Skeletal muscle satellite cell (primary cell): ENCODE data around the gene PRSS2. TPM values are rescaled to one million over a fixed set of nuclear protein-coding genes. Genes with fewer than 3 reads are reported as not detected.

Experiments used
- H3K27me3 ChIP-seq: 2 replicates; pipeline ENCODE4 v1.7.0; 2013; ENCODE audit warnings: low read length; ENCODE audit not compliant: control insufficient read depth, insufficient read depth
- H3K36me3 ChIP-seq: 2 replicates; pipeline ENCODE4 v1.7.0; 2013; ENCODE audit warnings: mild to moderate bottlenecking, control low read depth, low read length; ENCODE audit not compliant: insufficient read depth
- H3K4me1 ChIP-seq: 2 replicates; pipeline ENCODE4 v1.7.0; 2013; ENCODE audit warnings: low read length; ENCODE audit not compliant: control insufficient read depth, insufficient read depth
- H3K4me2 ChIP-seq: 2 replicates; pipeline ENCODE4 v1.7.0; 2013; ENCODE audit warnings: mild to moderate bottlenecking, low read length
- H3K4me3 ChIP-seq: 2 replicates; pipeline ENCODE4 v1.7.0; 2013; ENCODE audit warnings: low read length
- H3K9ac ChIP-seq: 2 replicates; pipeline ENCODE4 v1.7.0; 2013; ENCODE audit warnings: mild to moderate bottlenecking, low read depth, low read length, moderate library complexity
- H3K9me3 ChIP-seq: replicated peaks from 2 replicates; pipeline ENCODE4 v1.7.0; 2013; ENCODE audit warnings: mild to moderate bottlenecking, control low read depth, low read length
- small RNA-seq: library from RNA; depleted of rRNA; stranded (forward); fragments of <200 nt; gene quantifications from one replicate; pipeline ENCODE3, GENCODE V24; 2012

The PRSS2 gene

DNA sequence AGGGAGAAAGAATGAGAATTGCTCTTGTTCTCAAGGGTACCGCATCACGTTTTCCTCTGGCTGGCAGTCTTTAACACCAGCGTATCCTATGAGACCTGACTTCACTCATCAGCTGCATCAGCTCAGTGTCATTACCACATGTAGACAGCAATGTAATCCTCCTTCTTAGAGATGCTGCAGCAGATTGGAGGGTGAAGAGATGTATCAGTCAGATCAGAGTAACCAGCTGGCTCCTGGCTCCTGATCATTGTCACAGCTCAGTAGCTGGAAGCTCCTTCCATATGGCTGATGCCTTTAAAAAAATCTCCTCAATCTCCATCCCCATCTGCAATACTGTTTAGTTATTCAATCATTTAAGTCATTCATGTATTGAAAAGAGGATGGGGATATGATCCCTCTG, 44.4 kb downstream of the PRSS2 start:
- Histone ChIP-seq H3K4me1 (peaks cover 14% of the 10 kb centered on the region), H3K4me2 (no peak overlapping the region), H3K9ac (no peak overlapping the region)

DNA sequence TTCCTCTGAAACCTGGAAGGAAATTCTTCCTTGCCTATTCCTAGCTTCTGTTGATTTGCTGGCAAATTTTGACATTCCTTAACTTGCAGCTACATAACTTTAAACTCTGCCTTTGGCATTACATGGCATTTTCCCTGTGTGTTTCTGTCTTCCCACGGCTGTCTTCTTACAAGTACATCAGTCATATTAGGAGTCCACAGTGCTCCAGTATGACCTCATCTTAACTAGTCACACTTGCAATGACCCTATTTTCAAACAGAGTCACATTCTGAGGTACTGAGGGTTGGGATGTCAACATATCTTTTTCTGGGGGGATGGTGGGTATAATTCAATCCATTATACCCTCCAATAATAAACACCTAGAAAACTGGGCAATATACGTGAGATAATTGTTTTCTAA, 46.7 kb downstream of the PRSS2 start:
- Histone ChIP-seq H3K9me3 (no peaks in the 10 kb centered on the region), H3K27me3 (peaks cover 86% of the 10 kb centered on the region), H3K4me2 (no peak overlapping the region), H3K4me3 (no peak overlapping the region), H3K36me3 (no peaks in the 10 kb centered on the region), H3K4me1 (peaks cover 10% of the 10 kb centered on the region), H3K9ac (no peak overlapping the region)

More for the DNA sequence above, 44.4 kb downstream of the PRSS2 start:
- H3K4me3 ChIP-seq = no peak overlapping the region
- no peaks in the 10 kb centered on the region for H3K9me3 ChIP-seq
- H3K36me3 ChIP-seq = no peaks in the 10 kb centered on the region
- peaks cover 70% of the 10 kb centered on the region for H3K27me3 ChIP-seq

- H3K4me2 ChIP-seq = no peak overlapping the region
- no peaks in the 10 kb centered on the region for H3K9me3 ChIP-seq
- H3K9ac ChIP-seq = no peak overlapping the region
- no peaks in the 10 kb centered on the region for H3K4me1 ChIP-seq
- H3K36me3 ChIP-seq = no peaks in the 10 kb centered on the region
- H3K4me3 ChIP-seq = no peak overlapping the region
- peaks cover 82% of the 10 kb centered on the region for H3K27me3 ChIP-seq
These were observed 48.8 kb downstream of the PRSS2 start for GRCh38 chr7:142819530-142819929.

GRCh38 chr7:142822714-142823113, 51.9 kb downstream of the PRSS2 start:
- H3K9ac ChIP-seq = no peak overlapping the region
- no peaks in the 10 kb centered on the region for H3K4me1 ChIP-seq
- H3K4me3 ChIP-seq = no peak overlapping the region
- no peak overlapping the region for H3K4me2 ChIP-seq
- H3K9me3 ChIP-seq = no peaks in the 10 kb centered on the region
- H3K27me3 ChIP-seq = peaks cover 56% of the 10 kb centered on the region
- no peaks in the 10 kb centered on the region for H3K36me3 ChIP-seq

Small RNA genes lying within 50 kb of the gene (small RNA-seq; reads per million reads assigned to genes)
- gene TRBD1 (not detected), gene TRBJ1-1 (not detected), gene TRBJ1-2 (not detected), gene TRBJ1-3 (not detected), gene TRBJ1-4 (not detected), gene TRBJ1-5 (not detected), gene TRBJ1-6 (not detected), gene TRBJ2-1 (not detected), gene TRBJ2-2 (not detected), gene TRBJ2-2P (not detected), gene TRBJ2-3 (not detected), gene TRBJ2-4 (not detected), gene TRBJ2-5 (not detected), gene TRBJ2-6 (not detected), gene TRBJ2-7 (not detected)
